ENCODE measurements around the gene RFPL4AL1.
"Not testable (repeated sequence)": the region's sequence is repeated elsewhere in the genome, so short reads cannot be mapped to it uniquely, and the experiment has no call there.

GRCh38 chr19:55769632-55770031 is 714 bp downstream of the RFPL4AL1 start:
- TF ChIP-seq CTCF (IDR thresholded peaks at IDR 0.05; ENCODE audit: low read depth, low read length); EZH2phosphoT487 (IDR thresholded peaks at IDR 0.05; ENCODE audit: low read depth): not testable (repeated sequence)

All from OCI-LY3 (cell line).